H1 (cell line): ENCODE data around the gene CYP46A1.

ENCODE experiments used
- GTF2F1 ChIP-seq: IDR thresholded peaks from 2 replicates; pipeline ENCODE4 v1.6.1; 2012; ENCODE audit warnings: low read depth, low read length, improper control_type of control experiment, borderline replicate concordance
- JUN ChIP-seq: IDR thresholded peaks from 2 replicates; pipeline ENCODE4 v1.6.1; 2011; ENCODE audit warnings: low read depth, mild to moderate bottlenecking, improper control_type of control experiment, low read length
- POLR2A ChIP-seq, 2 experiments: IDR thresholded peaks; 1 replicate in 1 of 2; 2 replicates in 1 of 2; pipeline ENCODE4 v1.6.1; 2011; ENCODE audit warnings: low read depth in 2 of 2, low read length in 2 of 2, mild to moderate bottlenecking in 2 of 2; ENCODE audit errors: control extremely low read depth in 1 of 2
- POLR2AphosphoS5 ChIP-seq: IDR thresholded peaks from 2 replicates; pipeline ENCODE4 v1.6.1; 2011; ENCODE audit warnings: low read depth, low read length
- TF ChIP-seq, protein P1 (sequence below), 3 experiments: IDR thresholded peaks; 1 replicate in 2 of 3; 2 replicates in 1 of 3; pipeline versions ENCODE4 v1.5.1 to v1.6.1; 2011; ENCODE audit warnings: low read length in 3 of 3, mild to moderate bottlenecking in 3 of 3, inconsistent platforms in 2 of 3, low read depth in 1 of 3, moderate library complexity in 1 of 3; ENCODE audit not compliant: insufficient read depth in 1 of 3; ENCODE audit errors: control extremely low read depth in 1 of 3

DNA sequence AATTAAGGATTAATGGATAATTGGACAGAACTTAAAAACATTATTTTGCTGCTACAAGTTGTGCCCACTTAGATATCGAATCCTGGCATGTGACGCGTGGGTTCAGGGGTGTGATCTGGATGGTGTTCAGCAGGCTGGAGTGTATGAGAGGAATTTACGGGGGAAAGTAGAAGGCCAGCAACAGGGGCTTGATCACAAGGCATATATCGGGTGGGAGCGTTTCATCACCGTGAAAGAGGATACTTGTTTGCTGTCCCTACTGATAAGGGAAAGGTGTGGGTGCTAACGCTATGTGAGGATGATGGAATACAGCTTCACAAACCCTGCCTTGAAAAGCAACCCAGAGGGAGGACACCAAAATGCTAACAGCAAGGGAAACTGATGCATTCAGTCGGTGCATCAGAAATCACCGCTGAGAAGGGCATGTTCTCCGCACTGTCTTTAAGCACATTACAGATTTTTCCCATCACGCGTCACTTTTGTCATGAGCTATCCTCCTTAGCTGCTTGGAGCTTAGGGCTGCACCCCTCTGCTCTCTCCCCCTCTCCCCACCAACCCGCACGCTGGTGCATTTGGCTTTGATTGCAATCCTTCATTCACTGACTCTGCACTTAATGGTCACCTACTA, 25.8 kb upstream of the CYP46A1 start:
- TF ChIP-seq, protein P1, sequence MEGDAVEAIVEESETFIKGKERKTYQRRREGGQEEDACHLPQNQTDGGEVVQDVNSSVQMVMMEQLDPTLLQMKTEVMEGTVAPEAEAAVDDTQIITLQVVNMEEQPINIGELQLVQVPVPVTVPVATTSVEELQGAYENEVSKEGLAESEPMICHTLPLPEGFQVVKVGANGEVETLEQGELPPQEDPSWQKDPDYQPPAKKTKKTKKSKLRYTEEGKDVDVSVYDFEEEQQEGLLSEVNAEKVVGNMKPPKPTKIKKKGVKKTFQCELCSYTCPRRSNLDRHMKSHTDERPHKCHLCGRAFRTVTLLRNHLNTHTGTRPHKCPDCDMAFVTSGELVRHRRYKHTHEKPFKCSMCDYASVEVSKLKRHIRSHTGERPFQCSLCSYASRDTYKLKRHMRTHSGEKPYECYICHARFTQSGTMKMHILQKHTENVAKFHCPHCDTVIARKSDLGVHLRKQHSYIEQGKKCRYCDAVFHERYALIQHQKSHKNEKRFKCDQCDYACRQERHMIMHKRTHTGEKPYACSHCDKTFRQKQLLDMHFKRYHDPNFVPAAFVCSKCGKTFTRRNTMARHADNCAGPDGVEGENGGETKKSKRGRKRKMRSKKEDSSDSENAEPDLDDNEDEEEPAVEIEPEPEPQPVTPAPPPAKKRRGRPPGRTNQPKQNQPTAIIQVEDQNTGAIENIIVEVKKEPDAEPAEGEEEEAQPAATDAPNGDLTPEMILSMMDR (IDR thresholded peaks at IDR 0.05; ENCODE audit: control extremely low read depth in 1 of 3, insufficient read depth in 1 of 3, low read depth in 1 of 3, low read length in 3 of 3), result no peak
- TF ChIP-seq POLR2AphosphoS5 (no peak), JUN (no peak), POLR2A (IDR thresholded peaks at IDR 0.05; ENCODE audit: control extremely low read depth in 1 of 2, low read depth in 2 of 2, low read length in 2 of 2) (no peak), GTF2F1 (no peak)
